Right renal cortex interstitium (tissue), 3 donors: ENCODE measurements around the gene SEPTIN11. TPM values are rescaled to one million over a fixed set of nuclear protein-coding genes. Genes with fewer than 3 reads are reported as not detected.

ENCODE experiments used
- DNase-seq, 3 donors: peaks; one replicate each; pipeline ENCODE4 v3.0.0-alpha.2; 2013; ENCODE audit warnings: low read depth in 3 of 3, low spot score in 2 of 3
- polyA plus RNA-seq, 3 donors: library from polyadenylated mRNA; unstranded; fragments of 120-200 nt; gene quantifications; one replicate each; pipeline ENCODE4 v1.2.1, GENCODE V29; 2013; ENCODE audit not compliant: insufficient read length in 3 of 3

The SEPTIN11 gene
- polyA plus RNA-seq, result 100 to 1,000 TPM; 271 to 276 (median 272) TPM

- DNase-seq, result peak; percentile 85 to 89 (median 87)
Observed at GRCh38 chr4:76949276-76950051, at the start of gene SEPTIN11. Gene SEPTIN11 (plus strand): TSS chr4:76949752. CDS start chr4:76949904, 152 bp downstream.

GRCh38 chr4:76902233-76902890 lies 47.2 kb upstream of the SEPTIN11 start:
- DNase-seq, result no peak

DNA sequence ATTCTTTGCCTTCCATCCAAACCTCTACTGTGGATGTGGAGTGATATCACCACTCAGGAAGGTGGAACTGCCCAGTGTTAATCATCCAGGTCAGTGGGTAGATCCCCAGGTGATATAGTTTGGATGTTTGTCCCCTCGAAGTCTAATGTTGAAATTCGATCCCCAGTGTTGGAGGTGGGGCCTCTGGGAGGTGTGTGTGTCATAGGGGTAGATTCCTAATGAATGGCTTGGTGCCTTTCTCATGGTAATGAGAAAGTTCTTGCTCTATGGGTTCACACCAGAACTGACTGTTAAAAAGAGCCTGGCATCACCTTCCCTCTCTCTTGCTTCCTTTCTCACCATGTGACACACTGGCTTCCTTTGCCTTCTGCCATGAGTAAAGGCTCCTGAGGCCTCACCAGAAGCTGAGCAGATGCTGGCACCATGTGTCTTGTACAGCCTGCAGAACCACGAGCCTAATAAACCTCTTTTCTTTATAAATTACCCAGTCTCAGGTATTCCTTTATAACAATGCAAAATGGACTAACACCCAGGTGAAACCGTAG lies 44.8 kb upstream of the SEPTIN11 start:
- no peak for DNase-seq

DNA sequence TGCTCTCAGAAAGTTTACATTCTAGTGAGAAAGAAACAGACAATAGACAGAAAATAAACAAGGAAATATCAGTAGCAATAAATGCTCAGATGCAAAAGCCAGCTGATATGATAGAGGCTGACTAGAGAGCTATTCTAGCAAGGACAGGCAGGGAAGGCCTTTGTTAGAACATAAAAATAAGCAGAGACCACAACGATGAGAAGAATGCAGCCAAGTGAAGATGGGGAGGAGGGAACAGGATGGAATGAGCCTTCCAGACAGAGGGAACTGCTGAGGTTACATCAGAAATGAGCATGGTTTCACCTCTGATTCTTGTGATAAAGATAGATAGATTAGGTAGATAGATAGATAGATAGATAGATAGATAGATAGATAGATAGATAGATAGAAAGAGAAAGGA lies 44.0 kb upstream of the SEPTIN11 start:
- DNase-seq, result no peak

DNA sequence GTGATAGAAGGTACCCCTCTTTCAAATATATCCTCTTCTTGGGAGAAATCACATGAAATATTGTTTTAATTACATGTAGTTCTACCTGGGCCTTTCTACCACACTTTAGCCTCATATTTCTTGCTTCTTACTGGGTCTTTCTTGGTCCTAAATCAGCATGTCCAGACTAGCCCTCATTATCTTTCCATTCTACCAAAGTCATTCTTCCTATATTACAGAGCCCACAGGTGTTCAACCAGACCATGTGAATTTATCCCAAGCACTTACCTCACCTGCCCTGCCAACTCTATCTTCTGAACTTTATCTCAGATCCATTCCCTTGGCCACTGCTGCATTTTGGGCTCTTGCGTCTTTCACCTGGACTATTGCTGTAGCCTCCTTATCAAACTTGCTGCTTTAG lies 39.8 kb upstream of the SEPTIN11 start:
- no peak for DNase-seq

DNA sequence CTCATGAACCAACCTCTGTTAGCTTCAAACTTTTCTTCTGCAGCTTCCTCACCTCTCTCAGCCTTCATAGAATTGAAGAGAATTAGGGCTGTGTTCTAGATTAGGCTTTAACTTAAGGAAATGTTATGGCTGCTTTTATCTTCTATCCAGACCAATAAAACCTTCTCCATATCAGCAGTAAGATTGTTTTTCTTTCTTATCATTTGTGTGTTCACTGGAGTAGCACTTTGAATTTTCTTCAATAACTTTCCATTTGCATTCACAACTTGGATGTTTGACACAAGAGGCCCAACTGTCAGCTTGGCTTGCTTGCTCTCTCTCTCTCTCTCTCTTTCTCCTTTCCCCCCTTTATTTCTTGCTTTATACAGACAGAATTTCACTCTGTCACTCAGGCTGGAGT lies 28.8 kb upstream of the SEPTIN11 start:
- DNase-seq, result no peak

DNA sequence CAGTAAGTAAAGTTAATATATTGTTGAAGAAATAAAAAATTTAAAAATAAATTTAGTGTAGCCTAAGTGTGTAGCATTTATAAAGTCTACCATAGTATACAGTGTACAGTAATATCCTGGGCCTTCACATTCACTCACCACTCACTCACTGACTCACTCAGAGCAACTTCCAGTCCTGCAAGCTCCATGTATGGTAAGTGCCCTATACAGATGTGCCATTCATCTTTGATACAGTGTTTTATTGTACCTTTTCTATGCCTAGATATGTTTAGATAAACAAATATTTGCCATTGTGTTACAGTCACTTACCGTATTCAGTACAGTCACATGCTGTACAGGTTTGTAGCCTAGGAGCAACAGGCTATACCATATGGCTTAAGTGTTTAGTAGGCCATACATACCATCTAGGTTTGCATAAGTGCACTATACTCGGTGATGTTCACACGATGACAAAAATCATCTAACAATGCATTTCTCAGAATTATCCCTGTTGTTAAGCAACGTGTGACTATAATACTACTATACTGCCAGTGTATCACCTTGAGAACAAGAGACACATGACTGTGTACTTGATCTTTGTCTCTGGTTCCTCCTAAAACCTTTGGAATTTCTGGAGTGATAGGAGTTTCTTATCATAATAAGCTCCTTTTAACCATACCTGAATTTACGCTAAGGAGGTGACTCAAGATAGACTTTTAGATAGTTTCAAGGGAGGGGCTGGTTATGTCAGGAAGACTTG lies 25.8 kb upstream of the SEPTIN11 start:
- DNase-seq, result no peak

DNA sequence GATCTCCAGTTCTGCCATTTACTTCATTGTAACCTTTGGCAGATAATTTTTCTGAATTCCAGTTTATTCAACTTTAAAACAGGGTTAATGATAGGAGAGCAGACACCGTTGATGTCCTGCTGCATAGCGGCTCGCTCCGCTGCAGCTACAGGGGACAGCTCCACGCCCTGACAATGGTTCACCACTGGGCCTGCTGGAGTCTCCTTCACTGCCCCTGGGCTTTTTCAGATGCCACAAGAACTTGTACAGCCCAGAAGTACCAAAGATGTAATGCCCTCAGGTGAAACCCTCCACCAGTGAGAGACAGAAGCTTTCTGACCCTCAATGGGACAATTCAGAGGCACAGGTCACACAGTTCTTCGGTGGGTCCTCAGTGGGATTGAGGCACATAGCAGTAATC lies 22.7 kb upstream of the SEPTIN11 start:
- no peak for DNase-seq

GRCh38 chr4:76930685-76931084 lies 18.9 kb upstream of the SEPTIN11 start:
- no peak for DNase-seq

DNA sequence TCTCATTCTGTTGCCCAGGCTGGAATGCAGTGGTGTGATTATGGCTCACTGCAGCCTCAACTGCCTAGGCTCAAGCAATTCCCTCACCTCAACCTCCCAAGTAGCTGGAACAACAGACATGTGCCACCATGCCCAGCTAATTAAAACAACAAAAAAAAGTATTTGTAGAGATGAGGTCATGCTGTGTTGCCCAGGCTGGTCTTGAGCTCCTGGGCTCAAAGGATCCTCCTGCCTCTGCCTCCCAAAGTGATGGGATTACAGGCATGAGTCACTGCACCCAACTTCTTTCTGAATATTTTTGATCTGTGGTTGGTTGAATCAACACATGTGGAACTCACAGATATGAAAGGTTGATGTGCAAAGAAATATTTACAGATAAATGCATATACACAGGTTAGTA lies 18.5 kb upstream of the SEPTIN11 start:
- DNase-seq, result no peak

GRCh38 chr4:76931576-76932276 lies 17.8 kb upstream of the SEPTIN11 start:
- DNase-seq, result no peak

DNA sequence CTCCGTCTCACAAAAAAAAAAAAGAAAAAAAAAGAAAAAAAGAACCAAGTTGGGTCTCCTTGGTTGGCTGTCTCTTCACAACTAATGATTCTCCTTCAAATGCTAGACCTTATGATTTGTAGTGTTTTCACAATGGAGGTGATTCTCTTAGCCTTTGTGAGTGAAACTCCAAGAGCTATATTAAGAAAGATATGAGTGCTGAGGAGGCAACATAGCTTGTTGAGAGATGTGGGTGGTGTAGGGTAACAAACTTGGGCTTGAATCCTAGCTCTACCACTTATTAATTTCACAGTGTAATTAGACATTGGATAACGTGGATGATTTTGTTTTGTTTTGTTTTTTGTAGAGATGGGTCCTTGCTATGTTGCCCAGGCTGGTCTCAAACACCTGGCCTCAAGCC lies 10.4 kb upstream of the SEPTIN11 start:
- DNase-seq, result no peak

DNA sequence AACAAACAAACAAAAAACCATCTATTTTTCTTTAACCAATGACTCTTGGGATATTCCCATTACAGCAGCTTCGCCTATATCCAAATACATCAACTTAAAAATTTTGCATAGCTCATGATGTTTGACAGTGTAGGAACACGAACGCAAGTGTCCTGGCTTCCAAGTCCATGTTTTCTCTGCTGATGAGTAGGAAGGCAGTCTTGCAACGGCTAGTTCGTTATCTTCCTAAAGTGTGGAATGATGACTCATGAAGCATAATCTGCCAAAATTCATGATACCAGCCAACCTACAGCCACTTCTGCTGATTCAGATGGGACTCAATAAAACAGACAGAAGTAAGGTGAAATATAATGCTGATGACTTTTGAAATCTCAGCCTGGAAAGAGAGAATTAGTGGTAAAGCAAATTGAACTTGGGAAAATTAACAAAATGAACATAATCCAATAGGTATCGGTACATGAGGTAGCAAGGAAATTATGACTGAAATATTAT lies 6.4 kb upstream of the SEPTIN11 start:
- DNase-seq, result no peak

DNA sequence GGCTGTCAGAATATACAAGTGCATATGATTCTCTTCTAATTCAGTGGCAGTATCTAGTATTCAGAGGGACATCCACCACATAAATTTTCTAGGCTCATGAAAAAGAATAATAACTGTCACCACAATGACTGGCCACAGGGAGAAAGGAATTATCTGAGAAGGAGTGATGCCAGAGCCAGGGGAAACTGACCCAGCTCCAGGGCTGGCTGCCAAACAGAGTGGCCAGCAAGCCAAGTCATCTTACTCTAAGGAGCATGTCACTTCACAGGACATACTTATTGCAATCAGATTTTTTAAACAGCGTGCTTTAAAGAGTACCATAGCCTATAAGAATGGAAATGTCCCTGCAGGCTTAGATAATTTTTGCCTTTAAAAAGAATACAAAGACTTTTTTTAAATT lies 5.8 kb upstream of the SEPTIN11 start:
- no peak for DNase-seq

DNA sequence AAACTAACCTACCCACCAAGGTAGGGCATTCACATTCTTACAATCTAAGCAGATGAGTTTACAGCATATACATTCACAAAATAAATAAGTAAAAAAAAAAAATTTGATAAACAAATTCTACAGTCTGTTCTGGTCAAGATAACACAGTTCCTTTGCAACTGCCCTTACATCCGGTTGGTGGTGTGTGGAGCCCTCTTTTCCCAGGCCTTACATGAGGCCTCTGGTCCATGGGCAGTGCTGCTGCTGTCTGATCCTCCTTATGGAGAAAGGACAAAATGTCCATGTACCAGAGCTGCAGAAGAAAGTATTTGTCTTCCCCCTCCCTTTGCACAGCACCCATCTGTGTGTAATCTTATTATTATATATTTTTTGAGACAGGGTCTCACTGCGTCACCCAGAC lies 2.2 kb upstream of the SEPTIN11 start:
- no peak for DNase-seq

DNA sequence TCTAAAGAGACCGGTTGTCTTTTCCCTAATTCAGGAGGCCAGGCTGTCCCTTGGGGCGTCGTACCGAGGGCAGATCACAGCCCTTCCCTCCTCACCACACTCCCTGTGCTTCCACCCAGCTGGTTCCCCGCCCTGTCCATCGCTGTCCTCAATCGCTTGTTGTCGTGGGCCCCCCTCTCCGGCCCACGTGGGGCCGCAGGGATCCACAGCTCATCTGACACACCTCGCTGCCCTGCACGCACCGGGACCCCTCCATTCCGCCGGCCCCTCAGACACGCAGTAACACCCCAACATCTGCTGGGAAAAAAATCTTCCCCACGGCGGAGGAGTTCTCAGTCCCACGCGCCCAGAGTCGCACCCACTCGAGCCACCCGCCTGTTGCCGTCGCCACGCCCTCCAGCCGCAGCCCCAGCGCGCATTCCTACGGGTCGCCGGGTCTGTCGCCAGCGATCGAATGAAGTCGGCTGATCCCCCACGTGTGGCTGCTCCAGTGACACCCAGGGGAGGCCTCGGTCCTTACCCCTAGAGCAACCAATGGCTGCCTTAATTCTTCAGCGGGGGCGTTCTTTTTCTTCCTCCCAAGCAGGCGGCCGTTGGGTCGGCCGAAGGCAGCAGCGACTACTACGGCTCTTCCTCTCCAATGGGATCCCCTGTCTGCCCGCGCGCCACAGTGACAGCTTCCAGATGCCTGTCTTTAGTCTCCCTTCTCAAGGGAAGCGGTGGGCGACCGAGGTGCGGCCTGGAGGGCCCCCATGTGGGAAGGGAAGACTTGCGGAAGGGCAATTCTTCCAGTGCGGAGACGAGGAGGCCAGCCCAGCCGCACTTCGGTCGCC lies 893 bp upstream of the SEPTIN11 start:
- DNase-seq, result peak in 2 of 3 donors; percentile 70 to 74

DNA sequence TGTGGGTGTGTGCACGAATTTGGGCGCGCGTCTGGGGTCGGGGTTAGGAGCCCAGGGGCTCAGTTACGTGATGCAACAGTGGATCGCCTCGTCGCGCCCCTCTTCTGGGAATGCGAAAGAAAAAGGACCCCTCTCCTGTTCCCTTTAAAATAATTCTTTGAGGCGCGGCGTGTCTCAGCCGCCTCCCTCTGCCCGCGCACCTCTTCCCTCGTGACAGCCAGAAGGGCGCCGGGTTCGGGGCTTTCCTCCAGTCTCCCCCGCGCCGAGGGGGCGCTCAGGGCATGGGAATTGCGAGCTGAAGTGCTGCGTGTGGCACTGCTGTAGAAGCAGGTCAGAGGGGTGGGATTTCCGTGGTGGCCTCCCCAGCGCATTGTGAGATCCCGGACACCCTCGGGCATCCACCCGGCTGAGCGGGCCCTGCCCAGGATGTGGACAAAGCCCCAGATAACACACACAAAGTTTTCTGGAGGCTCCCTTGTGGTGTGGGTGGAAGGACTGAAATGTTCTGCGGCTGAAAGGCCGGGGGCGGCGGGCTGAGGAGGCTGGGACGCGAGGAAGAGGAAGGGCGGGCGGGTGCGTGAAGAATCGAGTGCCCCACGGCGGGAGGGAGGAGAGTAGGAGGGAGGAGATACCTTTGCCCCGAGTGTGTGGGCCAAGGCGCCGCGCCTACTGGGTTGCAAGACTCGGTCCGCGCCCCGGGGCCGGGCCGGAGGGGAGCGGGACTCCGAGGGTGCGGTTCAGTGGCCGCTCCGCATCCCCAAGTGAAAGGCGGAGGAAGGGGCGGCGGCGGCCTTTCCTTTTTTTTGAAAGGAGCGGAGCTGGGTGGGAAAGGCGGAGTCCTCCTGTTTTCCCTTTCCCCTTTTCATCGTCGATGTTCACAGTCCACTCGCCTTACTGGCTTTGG lies 752 bp downstream of the SEPTIN11 start:
- DNase-seq, result no peak

- DNase-seq, result no peak
Observed at GRCh38 chr4:76950956-76951671, 1.6 kb downstream of the SEPTIN11 start.
